Gastroesophageal sphincter (tissue), 4 donors: Measurements from ENCODE around the gene NXPH4. TPM values are rescaled to one million over a fixed set of nuclear protein-coding genes. Genes with fewer than 3 reads are reported as not detected.

Source experiments
- ATAC-seq: fragments of 150-250 bp; one replicate; pipeline ENCODE4 v1.9.1; 2016; ENCODE audit warnings: mild to moderate bottlenecking, moderate library complexity
- H3K27ac ChIP-seq, 4 donors: fragments of 200-600 bp; sonication (generic) in 3 of 4; 1 replicate in 3 of 4; 2 replicates in 1 of 4; pipeline ENCODE4 v1.5.1; 2016 to 2019
- H3K27me3 ChIP-seq: fragments of 200-600 bp; sonication (generic); one replicate; pipeline ENCODE4 v1.5.1; 2019
- H3K36me3 ChIP-seq, 2 donors: fragments of 200-600 bp; sonication (generic); one replicate each; pipeline ENCODE4 v1.5.1; 2019; ENCODE audit warnings: control low read depth in 1 of 2
- H3K4me1 ChIP-seq, 3 donors: fragments of 200-600 bp; sonication (generic); 1 replicate in 2 of 3; 2 replicates in 1 of 3; pipeline ENCODE4 v1.5.1; 2016 to 2019; ENCODE audit warnings: control low read depth in 2 of 3
- H3K4me3 ChIP-seq, 2 donors: fragments of 200-600 bp; sonication (generic); one replicate each; pipeline ENCODE4 v1.5.1; 2019; ENCODE audit warnings: mild to moderate bottlenecking in 1 of 2, moderate library complexity in 1 of 2
- H3K9me3 ChIP-seq, 3 donors: fragments of 200-600 bp; sonication (generic); one replicate each; pipeline ENCODE4 v1.5.1; 2017 to 2019; ENCODE audit warnings: control low read depth in 2 of 3
- CTCF ChIP-seq, 4 experiments: fragments of 200-600 bp in 2 of 4; fragments of 450-650 bp in 2 of 4; sonication (generic) in 1 of 4; IDR thresholded peaks; one replicate each; pipeline ENCODE4 v1.5.1; 2017 to 2019; ENCODE audit warnings: antibody characterized with exemption in 4 of 4, mild to moderate bottlenecking in 2 of 4, moderate library complexity in 2 of 4
- EP300 ChIP-seq: sonication (generic); formaldehyde crosslinking; IDR thresholded peaks from one replicate; pipeline ENCODE4 v1.6.1; 2017; ENCODE audit warnings: antibody characterized with exemption, mild to moderate bottlenecking
- POLR2A ChIP-seq, 2 donors: fragments of 450-650 bp; IDR thresholded peaks; one replicate each; pipeline ENCODE4 v1.6.1; 2017; ENCODE audit warnings: antibody characterized with exemption in 2 of 2, mild to moderate bottlenecking in 2 of 2, moderate library complexity in 1 of 2
- POLR2AphosphoS5 ChIP-seq: sonication (generic); formaldehyde crosslinking; IDR thresholded peaks from one replicate; pipeline ENCODE4 v1.6.1; 2017; ENCODE audit warnings: antibody characterized with exemption
- WGBS, 2 donors: methylation state at CpG; one replicate each; pipeline ENCODE4 v1.1.5; 2018; ENCODE audit warnings: low coverage in 1 of 2; 5-methylcytosine and 5-hydroxymethylcytosine counted together
- total RNA-seq, 4 donors: library from RNA; depleted of rRNA; stranded (reverse); fragments of >200 nt; gene quantifications; one replicate each; pipeline ENCODE4 v1.1.0, GENCODE V29; 2016

NXPH4 gene
- total RNA-seq, 4 donors from 2014 or later: 1.1 TPM; not detected in 3

- Histone ChIP-seq H3K27me3 (no peaks in the 10 kb centered on the region), H3K4me3 (no peak overlapping the region), H3K36me3 (peaks cover 0 to 98% of the 10 kb centered on the region in 2 donors), H3K27ac (no peak overlapping the region), H3K9me3 (no peaks in the 10 kb centered on the region), H3K4me1 (peaks cover 0 to 11% (median 0%) of the 10 kb centered on the region in 3 donors)
- 75% methylated on average over 4 of the region's 11 CpGs; no CpG with 5 or more reads in 1 of the 2 donors for WGBS, 2 donors
- no peak for TF ChIP-seq POLR2AphosphoS5
- no peak for TF ChIP-seq CTCF (IDR thresholded peaks at IDR 0.05)
- TF ChIP-seq EP300: no peak
- TF ChIP-seq POLR2A (IDR thresholded peaks at IDR 0.05): no peak
- ATAC-seq: no peak
These were observed 12.8 kb upstream of the NXPH4 start for GRCh38 chr12:57203791-57204190.

GRCh38 chr12:57204454-57204853 is 12.1 kb upstream of the NXPH4 start:
- 80 to 95% methylated on average over 2 to 10 of the region's 19 CpGs for WGBS, 2 donors
- no peak for TF ChIP-seq EP300
- TF ChIP-seq POLR2A (IDR thresholded peaks at IDR 0.05): no peak
- TF ChIP-seq CTCF (IDR thresholded peaks at IDR 0.05): no peak
- TF ChIP-seq POLR2AphosphoS5: no peak
- Histone ChIP-seq H3K9me3 (no peaks in the 10 kb centered on the region), H3K36me3 (peaks cover 0 to 98% of the 10 kb centered on the region in 2 donors), H3K4me1 (peaks cover 0 to 15% (median 0%) of the 10 kb centered on the region in 3 donors), H3K27me3 (no peaks in the 10 kb centered on the region), H3K4me3 (no peak overlapping the region), H3K27ac (no peak overlapping the region)
- ATAC-seq: no peak

- Histone ChIP-seq H3K36me3 (peaks cover 0 to 98% of the 10 kb centered on the region in 2 donors), H3K9me3 (no peaks in the 10 kb centered on the region), H3K4me1 (peaks cover 0 to 15% (median 0%) of the 10 kb centered on the region in 3 donors), H3K27me3 (no peaks in the 10 kb centered on the region), H3K4me3 (no peak overlapping the region), H3K27ac (no peak overlapping the region)
- WGBS, 2 donors: no CpG with 5 or more reads among the region's 26 CpGs
- ATAC-seq: no peak
- TF ChIP-seq EP300 (no peak), CTCF (IDR thresholded peaks at IDR 0.05) (no peak), POLR2A (IDR thresholded peaks at IDR 0.05) (no peak), POLR2AphosphoS5 (no peak)
These were observed 11.4 kb upstream of the NXPH4 start for GRCh38 chr12:57205186-57205585.

GRCh38 chr12:57205931-57206330 is 10.7 kb upstream of the NXPH4 start:
- no peak for ATAC-seq
- H3K36me3 ChIP-seq: peaks cover 0 to 98% of the 10 kb centered on the region in 2 donors
- 89 to 100% methylated on average over 1 to 3 of the region's 7 CpGs for WGBS, 2 donors

More at GRCh38 chr12:57205931-57206330, 10.7 kb upstream of the NXPH4 start:
- Histone ChIP-seq H3K4me1 (peaks cover 0 to 15% (median 0%) of the 10 kb centered on the region in 3 donors), H3K27ac (no peak overlapping the region), H3K9me3 (no peaks in the 10 kb centered on the region), H3K4me3 (no peak overlapping the region), H3K27me3 (no peaks in the 10 kb centered on the region)
- TF ChIP-seq EP300 (no peak), POLR2A (IDR thresholded peaks at IDR 0.05) (no peak), POLR2AphosphoS5 (no peak), CTCF (IDR thresholded peaks at IDR 0.05) (no peak)
